Ovary (tissue), 3 donors: ENCODE results near the gene LRRC27.

Experiments
- CTCF ChIP-seq, 3 donors: fragments of 450-650 bp in 2 of 3; fragments of 200-600 bp in 1 of 3; IDR thresholded peaks; one replicate each; pipeline versions ENCODE4 v1.5.1 to v1.8.0; 2016 to 2022; ENCODE audit warnings: antibody characterized with exemption in 3 of 3, mild to moderate bottlenecking in 1 of 3
- POLR2A ChIP-seq: fragments of 450-650 bp; IDR thresholded peaks from one replicate; pipeline ENCODE4 v1.6.1; 2017; ENCODE audit warnings: antibody characterized with exemption, mild to moderate bottlenecking, moderate library complexity
- donor health status: DM: no; HTN: no; CAD: no.

DNA sequence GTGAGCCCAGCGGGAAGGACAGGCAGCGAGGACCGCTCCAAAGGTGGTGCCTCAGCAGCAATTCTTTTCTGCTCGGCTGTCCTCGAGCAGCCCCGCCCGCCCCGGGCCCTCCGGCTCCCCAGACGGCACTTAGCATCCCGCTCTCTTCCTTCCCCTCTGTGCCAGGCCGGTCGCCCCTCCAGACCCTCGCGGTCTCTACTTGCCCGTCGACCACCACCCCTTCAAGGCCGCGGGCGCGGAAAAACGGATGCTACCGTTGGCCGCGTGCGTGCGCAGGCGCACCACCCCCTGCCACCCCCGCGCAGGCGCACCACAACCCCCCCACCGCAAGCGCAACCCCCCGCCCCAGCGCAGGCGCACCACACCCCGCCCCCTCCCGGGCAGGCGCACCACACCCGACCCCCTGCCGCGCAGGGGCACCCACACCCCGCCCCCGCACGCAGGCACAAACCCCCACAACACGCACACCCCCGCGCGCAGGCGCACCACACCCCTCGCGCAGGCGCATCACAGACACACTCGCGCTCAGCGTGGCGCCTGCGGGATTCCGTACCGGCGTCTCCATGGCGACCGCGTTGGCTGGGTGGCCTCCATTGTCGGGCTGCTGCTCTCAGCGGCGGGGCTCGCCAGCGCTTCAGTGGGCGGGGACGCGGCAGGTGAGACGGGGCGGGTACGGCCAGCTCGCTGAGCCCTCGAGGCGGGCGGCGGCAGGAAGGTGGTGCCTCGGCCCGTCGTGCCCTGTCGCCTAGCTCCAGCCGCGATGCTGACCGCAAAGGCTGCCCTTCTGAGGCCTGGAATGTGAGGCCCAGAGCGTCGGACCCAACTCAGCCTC is at the start of gene LRRC27:
- TF ChIP-seq CTCF (IDR thresholded peaks at IDR 0.05) (no peak), POLR2A (no peak)
